Measurements from ENCODE around the gene IL1RAPL2.
A peak's percentile ranks its signal among the peaks of the same experiment; 100 is the strongest.
"Not testable (repeated sequence)": the region's sequence is repeated elsewhere in the genome, so short reads cannot be mapped to it uniquely, and the experiment has no call there.

Gene IL1RAPL2

GRCh38 chrX:105038672-105039328 lies 472.8 kb downstream of the IL1RAPL2 start:
- no peak for DNase-seq

DNA sequence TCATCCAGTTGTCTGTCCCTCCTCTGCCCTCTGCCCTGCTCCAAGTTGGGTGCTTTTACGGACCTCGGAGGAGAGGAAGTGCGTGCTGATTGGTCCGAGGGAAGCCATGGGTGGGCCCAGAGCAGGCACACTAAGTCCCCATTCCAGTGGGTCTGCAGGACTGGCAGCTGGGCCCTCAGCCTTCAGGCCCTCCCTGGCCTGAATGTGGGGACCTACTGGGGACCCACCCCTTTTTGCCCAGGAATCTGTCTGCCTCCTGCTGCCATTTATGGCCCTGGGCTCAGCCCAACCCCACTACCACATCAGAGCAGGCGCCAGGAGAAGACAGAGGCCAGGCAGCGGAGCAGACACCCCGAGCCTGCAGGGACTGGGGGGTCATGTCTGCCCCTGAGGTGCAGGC lies 484.9 kb downstream of the IL1RAPL2 start:
- no peak for DNase-seq

- DNase-seq: no peak
These were observed 485.4 kb downstream of the IL1RAPL2 start for GRCh38 chrX:105051364-105051763.

DNA sequence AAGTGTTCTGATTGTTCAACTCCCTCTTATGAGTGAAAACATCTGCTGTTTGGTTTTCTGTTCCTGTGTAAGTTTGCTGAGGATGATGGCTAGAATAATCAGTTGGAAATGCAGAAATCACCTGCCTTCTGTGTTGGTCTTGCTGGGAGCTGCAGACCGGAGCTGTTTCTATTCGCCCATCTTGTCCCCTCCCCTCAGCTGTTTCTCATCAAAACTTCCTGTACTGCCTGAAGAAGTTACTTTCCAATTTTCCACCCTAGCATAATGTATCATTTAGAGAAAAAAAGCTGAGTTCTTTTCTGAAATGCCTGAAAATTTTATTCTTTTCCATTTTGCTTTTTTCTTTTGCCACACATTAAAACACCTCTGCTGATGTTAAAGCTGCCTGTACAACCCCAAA lies 486.9 kb downstream of the IL1RAPL2 start:
- no peak for DNase-seq

GRCh38 chrX:105063743-105064142 lies 497.7 kb downstream of the IL1RAPL2 start:
- DNase-seq: no peak

DNA sequence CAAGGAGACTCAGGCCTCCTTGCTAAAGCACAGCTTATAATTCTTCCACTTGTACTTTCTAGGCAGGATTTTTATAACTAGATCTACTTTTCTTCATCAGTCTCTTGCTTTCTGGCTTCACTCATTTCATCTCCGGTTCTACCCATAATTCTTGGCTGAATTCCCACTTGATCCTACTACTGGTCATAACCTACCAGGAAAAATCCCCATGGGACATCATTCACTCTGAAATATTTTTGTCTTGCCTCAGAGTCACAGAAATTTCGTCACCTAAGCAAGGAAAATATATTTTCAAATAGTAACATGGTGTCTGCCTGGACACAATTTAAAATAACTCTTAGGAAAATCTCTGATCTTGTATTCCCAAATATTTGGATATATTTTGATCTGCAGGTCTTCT lies 532.2 kb downstream of the IL1RAPL2 start:
- DNase-seq: peak; percentile 18

- DNase-seq: no peak
These were observed 532.8 kb downstream of the IL1RAPL2 start for GRCh38 chrX:105098812-105099211.

- DNase-seq: no peak
These were observed 535.4 kb downstream of the IL1RAPL2 start for GRCh38 chrX:105101378-105101777.

DNA sequence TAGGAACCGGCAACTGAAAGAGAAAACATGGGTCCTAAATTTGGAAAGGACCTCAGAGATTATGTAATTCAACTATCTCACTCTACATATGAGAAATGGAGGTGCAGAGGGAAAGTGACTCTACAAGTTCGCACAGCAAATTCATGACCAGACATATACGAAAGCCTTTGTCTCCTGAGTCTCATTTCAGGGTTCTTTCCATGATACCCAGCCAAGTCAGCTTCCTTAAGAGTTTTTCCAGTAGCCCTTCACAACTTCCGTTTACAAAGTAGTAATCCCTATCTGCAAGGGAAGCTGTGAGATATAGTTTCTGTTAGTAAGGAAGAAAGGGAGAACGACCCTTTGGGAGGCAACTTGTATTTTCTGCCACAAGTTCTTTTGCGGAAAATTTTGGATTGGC lies 543.9 kb downstream of the IL1RAPL2 start:
- DNase-seq: no peak

DNA sequence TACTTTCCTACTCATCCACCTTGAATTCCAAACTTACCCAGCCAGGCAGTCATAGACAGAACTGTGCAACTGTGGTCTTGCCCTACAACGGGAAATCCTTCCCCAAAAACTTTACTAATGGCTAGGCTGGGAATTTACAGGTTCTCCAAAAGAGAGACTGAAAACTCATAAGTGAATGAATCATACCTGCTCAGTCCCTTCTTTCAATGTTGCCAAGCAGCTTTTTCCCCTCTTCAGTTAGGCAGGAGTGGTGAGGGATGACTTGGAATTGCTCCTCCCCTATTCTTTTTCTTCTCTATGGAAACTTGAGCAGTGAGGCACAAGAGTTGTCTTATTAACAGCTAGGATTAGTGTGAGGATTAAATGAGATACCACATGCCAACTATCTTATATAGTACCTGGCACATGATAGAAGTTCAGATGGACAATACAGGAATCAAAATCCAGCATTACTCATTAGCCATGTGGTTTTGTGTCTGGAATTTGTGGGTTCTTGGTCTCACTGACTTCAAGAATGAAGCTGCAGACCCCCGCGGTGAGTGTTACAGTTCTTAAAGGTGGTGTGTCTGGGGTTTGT lies 548.6 kb downstream of the IL1RAPL2 start:
- DNase-seq: peak; percentile 9

DNA sequence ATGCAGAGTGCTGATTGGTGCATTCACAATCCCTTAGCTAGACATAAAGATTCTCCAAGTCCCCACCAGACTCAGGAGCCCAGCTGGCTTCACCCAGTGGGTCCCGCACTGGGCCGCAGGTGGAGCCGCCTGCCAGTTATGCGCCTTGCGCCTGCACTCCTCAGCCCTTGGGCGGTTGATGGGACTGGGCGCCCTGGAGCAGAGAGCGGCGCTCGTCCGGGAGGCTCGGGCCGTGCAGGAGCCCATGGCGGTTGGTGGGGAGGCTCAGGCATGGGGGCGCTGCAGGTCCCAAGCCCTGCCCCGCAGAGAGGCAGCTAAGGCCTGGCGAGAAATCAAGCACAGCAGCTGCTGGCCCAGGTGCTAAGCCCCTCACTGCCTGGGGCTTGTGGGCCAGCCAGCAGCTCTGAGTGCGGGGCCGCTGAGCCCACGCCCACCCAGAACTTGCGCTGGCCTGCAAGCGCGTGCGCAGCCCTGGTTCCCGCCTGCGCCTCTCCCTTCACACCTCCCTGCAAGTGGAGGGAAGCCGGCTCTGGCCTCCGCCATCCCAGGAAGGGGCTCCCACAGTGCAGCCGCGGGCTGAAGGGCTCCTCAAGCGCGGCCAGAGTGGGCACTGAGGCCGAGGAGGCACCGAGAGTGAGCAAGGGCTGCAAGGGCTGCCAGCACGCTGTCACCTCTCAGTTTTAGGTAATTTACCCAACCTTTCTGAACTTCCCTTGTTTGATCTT lies 549.8 kb downstream of the IL1RAPL2 start:
- not testable (repeated sequence) for DNase-seq

DNA sequence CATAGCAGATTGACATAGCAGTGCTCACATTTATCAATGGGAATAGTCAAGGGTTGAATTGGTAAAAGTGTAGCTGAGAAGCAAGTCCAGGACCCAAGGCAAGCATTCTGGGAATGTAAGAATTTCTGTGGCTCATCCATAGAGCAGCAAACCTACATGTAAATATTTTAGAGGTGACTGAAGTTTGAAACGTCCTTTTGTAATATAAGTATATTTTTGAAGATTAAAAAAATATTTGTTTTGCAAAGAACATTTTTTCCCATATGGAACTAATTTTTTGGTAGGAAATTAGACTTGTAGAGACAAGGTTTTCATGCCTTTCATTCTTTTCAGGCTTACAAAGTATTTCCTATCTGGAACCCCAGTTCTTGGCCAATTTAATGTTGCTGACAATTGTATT lies 550.5 kb downstream of the IL1RAPL2 start:
- peak; percentile 61 for DNase-seq

- no peak for DNase-seq
These were observed 551.6 kb downstream of the IL1RAPL2 start for GRCh38 chrX:105117621-105118020.

DNA sequence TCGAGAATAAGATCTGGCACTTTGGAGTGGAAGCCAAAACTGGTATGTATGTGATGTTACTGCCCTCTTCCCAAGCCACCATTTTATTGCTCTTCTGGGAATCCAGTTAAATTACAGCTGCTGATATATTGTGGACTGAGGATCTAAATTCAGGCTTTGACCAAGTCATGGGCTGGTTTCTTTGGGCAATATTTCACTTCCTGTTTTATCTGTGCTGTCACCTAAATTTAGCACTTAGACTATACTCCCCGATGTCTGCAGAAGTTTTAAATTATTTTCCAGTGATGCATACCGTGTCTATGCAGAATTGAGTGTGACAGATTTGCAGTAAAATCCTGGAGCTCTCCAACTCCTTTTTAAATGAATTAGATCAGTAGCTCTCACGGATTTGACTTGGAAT lies 554.5 kb downstream of the IL1RAPL2 start:
- peak; percentile 8 for DNase-seq

DNA sequence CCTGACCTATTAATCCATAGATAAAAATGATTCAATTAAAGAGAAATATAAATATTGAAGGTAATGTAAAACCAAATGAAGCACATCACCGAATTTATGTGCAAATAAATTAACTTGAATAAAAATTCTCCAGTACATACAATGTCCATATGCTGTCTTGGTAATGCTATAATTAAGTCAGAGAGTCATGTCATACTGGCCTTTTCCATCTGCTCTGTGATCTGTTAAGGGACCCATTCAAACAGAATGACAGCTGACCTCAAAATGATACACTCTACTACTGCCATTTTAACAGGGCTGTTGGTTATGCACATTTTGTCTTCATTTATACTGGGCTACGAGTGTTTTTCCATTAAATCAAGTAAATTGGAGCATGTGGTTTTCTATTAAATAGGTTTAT lies 555.2 kb downstream of the IL1RAPL2 start:
- no peak for DNase-seq

GRCh38 chrX:105126201-105126600 lies 560.2 kb downstream of the IL1RAPL2 start:
- no peak for DNase-seq

- DNase-seq: no peak
These were observed 568.3 kb downstream of the IL1RAPL2 start for GRCh38 chrX:105134273-105134672.

- DNase-seq: peak; percentile 1
These were observed 570.8 kb downstream of the IL1RAPL2 start for GRCh38 chrX:105136786-105137185.

DNA sequence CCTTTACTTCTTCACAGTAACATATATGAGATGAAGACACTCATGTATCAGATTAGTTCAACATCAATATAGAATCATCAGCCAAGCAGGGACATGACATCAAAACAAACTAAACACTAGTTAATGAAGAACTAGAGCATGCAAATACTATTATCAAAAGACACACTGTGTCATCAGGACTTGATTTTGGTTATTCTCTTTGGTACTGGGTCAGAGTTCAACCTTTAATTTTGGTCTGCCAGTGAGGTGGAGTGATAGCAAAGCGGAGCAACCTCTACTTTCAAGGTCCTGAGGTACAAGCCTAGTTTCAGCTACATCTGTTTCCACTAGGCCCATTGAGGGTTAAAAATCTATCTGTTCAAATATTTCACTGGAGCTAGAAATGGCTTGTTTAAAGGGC lies 584.0 kb downstream of the IL1RAPL2 start:
- no peak for DNase-seq

DNA sequence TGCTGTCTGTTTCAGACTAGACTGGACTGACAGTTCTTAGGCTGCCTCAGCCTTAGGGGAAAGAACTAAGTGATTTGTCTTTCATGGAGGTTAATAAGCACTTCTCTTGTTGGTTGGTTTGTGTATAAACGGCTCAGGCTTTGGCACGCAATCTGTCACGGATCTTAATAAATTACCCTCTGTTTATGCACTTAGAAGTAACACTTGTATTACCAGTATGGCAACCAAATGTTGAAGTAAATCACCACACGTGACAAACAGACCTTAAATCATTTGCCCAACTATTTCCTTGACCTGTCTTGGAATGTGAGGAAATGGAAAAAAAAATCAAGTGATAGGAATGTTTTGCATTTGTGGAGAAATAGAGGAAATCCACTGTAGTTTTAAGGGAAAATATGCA lies 584.6 kb downstream of the IL1RAPL2 start:
- DNase-seq: no peak

DNA sequence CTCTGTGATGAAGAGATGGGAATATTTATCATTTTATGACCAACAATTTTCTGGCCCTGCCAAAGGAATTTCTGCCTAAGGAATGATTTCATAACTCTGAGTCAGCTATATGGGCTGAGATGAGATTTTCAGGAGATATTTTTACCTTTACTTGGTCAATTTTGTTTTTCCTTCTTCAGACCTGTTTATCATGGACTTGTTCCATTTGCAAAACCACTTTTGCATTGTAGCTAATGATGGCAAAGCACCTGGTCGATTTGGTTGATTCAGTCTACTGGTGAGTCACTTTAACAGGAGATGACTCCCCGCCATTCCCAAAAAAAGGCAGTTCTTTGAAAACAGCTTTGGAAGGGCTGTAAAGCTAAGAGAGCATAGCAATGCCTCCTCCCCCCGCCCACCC lies 601.2 kb downstream of the IL1RAPL2 start:
- peak; percentile 0 for DNase-seq

- no peak for DNase-seq
These were observed 602.6 kb downstream of the IL1RAPL2 start for GRCh38 chrX:105168577-105168976.

DNA sequence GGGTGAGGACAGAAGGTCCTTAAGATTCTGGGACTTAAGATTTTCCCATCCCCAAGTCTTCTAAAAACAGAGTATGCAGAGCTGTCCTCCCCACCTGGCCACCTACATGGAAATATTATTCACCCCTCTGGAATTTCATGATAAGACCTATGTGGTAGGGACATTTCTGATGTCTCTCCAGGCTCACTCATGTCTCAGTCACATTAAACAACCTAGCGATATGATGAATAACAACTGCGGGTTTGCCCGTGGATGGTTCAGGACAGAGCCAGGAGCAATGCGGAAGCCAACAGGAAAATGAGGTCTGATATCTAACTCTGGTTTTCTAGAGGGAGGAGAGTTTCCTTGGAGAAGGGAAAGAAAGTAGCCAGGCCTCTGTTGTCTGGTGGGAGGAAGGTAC lies 607.1 kb downstream of the IL1RAPL2 start:
- DNase-seq: no peak

GRCh38 chrX:105179644-105180043 lies 613.6 kb downstream of the IL1RAPL2 start:
- no peak for DNase-seq
